SIG-M5 treated with dmso at 0.1 percent for 504 hours (cell line): ENCODE measurements around the gene MYO1G.
A peak's percentile ranks its signal among the peaks of the same experiment; 100 is the strongest.

ENCODE experiments used
- DNase-seq: peaks from one replicate; lab custom pipeline; 2025; ENCODE audit not compliant: unreplicated experiment; lab: John Stamatoyannopoulos, UW

The MYO1G gene

GRCh38 chr7:44981035-44981706 is 2.4 kb upstream of the MYO1G start:
- peak; percentile 68 for DNase-seq

GRCh38 chr7:44980393-44981034 is 1.7 kb upstream of the MYO1G start:
- peak; percentile 99 for DNase-seq

GRCh38 chr7:44979481-44980392 is 922 bp upstream of the MYO1G start:
- DNase-seq = no peak

- DNase-seq = no peak
These were observed 868 bp downstream of the MYO1G start for GRCh38 chr7:44977959-44978335.

- DNase-seq = peak; percentile 78
These were observed 1.4 kb downstream of the MYO1G start for GRCh38 chr7:44977304-44977958.

DNA sequence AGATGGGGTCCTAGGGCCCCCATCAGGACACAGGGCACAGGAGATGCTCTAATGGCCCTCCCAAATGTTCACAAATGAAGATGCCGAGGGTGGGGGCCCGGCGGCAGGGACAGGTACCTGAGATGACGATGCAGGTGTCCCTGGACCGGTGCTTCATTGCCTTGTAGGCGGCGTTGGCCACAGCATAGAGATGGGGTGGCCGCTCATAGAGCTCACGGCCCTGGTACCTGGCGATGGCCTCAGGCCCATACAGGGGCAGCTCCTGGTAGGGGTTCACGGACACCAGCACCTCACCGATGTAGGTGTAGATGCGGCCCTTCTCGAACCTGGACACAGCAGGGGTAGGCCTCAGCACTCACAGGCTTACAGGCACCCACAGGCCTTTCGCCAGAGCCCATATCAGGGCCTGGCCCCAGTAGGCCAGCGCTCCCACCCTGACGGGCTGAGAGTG is 2.0 kb downstream of the MYO1G start:
- DNase-seq = no peak

GRCh38 chr7:44976040-44976745 is 2.6 kb downstream of the MYO1G start:
- no peak for DNase-seq

GRCh38 chr7:44975331-44976039 is 3.3 kb downstream of the MYO1G start:
- no peak for DNase-seq

- DNase-seq = no peak
These were observed 4.3 kb downstream of the MYO1G start for GRCh38 chr7:44974549-44974948.

DNA sequence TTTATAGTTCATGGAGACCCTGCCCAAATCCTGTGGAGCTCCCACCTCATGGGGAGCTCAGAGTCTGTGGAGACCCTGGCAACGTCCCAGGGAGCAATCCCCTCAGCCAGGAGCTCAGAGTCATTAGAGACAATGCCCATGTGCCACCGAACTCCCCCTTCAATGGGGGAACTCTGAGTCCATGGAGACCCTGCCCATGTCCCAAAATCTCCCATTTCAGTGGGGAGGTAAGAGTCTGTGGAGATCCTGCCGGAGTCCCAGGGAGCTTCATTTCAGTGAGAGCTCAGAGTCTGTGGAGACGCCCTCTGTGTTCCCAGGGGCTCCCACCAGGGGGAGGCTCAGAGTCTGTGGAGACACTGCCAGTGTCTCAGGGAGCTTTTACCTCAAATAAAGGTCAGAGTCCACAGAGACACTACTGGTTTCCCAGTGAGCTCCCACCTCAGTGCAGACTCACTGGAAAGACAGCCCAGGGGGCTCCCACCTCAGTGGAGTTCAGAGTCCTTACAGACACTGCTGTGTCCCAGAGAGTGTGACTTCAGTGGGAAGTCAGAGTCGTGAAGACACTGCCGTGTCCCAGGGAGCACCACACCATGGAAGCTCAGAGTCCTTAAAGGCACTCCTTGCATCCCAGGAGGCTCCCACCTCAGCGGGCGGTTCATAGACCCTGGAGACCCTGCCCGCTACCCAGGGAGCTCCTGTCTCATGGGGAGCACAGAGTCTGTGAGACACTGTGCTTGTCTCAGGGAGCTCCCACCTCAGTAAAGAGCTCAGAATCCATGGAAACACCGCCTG is 5.0 kb downstream of the MYO1G start:
- no peak for DNase-seq

- DNase-seq = no peak
These were observed 6.3 kb downstream of the MYO1G start for GRCh38 chr7:44972562-44972961.

- no peak for DNase-seq
These were observed 6.8 kb downstream of the MYO1G start for GRCh38 chr7:44971902-44972441.

DNA sequence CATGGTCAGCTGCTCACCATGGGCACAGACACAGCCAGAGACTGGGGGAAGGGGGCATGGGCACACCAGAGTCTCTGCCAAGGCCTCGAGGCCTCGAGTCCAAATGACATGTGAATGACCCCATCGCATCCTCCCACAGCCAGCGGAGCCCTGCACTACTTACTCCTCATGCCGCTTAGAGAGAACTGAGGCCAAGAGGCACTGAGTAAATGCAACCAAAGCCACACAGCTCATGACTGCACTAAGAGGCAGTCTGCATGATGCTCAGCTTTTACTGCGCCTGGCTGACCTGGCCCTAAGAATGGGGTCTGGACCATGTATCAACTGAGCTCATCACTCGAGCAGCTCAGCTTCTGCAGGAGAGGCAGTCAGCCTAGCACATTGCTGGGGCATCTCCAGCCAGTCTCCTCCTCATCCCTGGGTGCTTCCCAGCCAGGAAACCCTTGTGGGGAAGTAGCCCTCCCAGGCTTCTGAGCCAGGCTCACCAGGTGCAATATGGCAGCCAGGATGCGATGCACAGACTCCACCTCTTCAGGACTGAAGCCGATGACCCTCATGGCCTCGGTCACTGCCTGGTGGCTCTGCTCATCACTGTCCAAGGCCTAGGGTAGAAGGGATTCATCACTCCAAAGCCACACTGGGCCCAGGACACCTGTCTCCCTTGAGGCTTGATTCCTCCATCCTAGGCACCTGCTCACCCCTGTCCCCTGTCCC is 7.5 kb downstream of the MYO1G start:
- DNase-seq = no peak

DNA sequence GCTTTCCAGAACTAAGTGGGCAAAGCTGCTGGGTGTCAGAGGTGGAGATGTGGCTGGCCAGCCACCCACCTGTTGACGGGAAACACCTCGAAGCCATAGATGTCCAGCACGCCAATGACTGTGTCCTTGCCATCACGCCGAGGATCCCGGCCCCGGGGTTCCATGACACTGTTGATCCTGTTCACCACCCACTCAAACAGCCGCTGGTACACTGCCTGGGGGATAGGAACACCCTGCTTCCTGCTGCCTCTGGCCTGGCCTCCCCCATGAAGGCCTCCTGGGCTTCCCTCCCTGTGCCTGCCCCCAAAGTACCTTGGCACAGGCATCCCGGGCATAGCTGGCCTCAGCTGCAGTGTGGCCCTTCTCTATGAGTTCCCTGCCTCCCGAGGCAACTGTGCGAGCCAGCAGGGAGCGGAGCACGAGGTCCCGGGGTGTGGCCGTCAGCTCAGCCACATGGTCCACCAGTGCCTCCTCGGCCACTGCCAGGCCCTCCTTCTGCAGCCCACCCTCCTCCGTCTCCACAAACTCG is 8.2 kb downstream of the MYO1G start:
- DNase-seq = no peak

GRCh38 chr7:44969701-44970522 is 8.9 kb downstream of the MYO1G start:
- DNase-seq = no peak

DNA sequence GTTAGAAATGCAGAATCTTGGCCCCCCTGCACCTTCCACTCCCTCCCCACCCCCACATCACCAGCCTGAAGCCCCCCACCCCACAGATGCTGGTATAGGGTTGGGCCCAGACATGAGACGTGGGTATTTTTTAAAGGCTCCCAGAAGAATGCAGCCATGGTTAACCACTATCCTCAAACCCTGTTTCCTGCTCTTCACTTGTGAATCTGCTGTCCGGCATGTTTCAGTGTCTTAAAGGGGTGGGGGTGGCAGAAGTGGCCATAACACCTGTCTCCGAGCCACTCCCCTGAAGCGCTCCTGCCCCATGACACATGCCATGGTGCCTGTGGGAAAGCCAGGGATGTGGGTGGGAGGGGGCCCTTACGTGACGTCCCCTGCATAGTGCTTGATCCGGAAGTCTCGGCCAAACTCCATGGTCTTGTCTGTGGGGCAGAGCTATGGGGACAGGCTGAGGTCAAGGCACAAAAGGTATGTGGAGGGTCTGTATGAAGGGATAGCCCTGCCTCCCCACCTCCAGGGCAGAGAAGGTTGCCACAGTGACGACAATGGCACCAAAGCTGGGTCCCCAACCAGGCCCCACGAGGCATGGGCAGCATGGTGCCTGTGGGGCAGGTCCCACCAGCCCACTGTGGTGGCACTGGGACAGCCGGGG is 9.6 kb downstream of the MYO1G start:
- DNase-seq = no peak
